HepG2 (cell line): Measurements from ENCODE around the gene NEK9. TPM values are rescaled to one million over a fixed set of nuclear protein-coding genes. Genes with fewer than 3 reads are reported as not detected.
A peak's percentile ranks its signal among the peaks of the same experiment; 100 is the strongest.

Experiments used
- AGO1 ChIP-seq: fragments of 200-400 bp; formaldehyde crosslinking; IDR thresholded peaks from 2 replicates; pipeline ENCODE4 v1.6.1; 2017; ENCODE audit warnings: mild to moderate bottlenecking, low read depth, low read length, moderate library complexity; ENCODE audit not compliant: poor library complexity, severe bottlenecking
- CBFB ChIP-seq: sonication (generic); formaldehyde crosslinking; IDR thresholded peaks from 2 replicates; pipeline ENCODE4 v1.4.0; 2020; ENCODE audit warnings: missing genetic modification reagents
- MYNN ChIP-seq: sonication (generic); formaldehyde crosslinking; IDR thresholded peaks from 2 replicates; pipeline ENCODE4 v1.4.0; 2020; ENCODE audit warnings: mild to moderate bottlenecking, low read depth, missing genetic modification reagents
- PAWR ChIP-seq: sonication (generic); formaldehyde crosslinking; IDR thresholded peaks from 2 replicates; pipeline ENCODE4 v1.4.0; 2020; ENCODE audit warnings: missing genetic modification reagents, mild to moderate bottlenecking, borderline replicate concordance
- PAXIP1 ChIP-seq: sonication (generic); formaldehyde crosslinking; conservative IDR thresholded peaks from 2 replicates; pipeline ENCODE4 v1.4.0; 2020; ENCODE audit warnings: mild to moderate bottlenecking, missing genetic modification reagents, moderate library complexity
- POLR2G ChIP-seq: fragments of 200-400 bp; formaldehyde crosslinking; IDR thresholded peaks from 2 replicates; pipeline ENCODE4 v1.6.1; 2018; ENCODE audit warnings: mild to moderate bottlenecking, low read depth, low read length, moderate library complexity
- SALL1 ChIP-seq: sonication (generic); formaldehyde crosslinking; IDR thresholded peaks from 2 replicates; pipeline ENCODE4 v1.8.0; 2022; ENCODE audit warnings: mild to moderate bottlenecking, missing genetic modification reagents
- ZBTB46 ChIP-seq: sonication (generic); formaldehyde crosslinking; IDR thresholded peaks from 2 replicates; pipeline ENCODE4 v1.4.0; 2020; ENCODE audit warnings: mild to moderate bottlenecking, missing genetic modification reagents, borderline replicate concordance
- ZC3H4 ChIP-seq: sonication (generic); formaldehyde crosslinking; IDR thresholded peaks from 2 replicates; pipeline ENCODE4 v1.4.0; 2020; ENCODE audit warnings: missing genetic modification reagents, borderline replicate concordance
- ZNF207 ChIP-seq: fragments of 450-650 bp; IDR thresholded peaks from 2 replicates; pipeline ENCODE4 v1.6.1; 2016; ENCODE audit warnings: antibody characterized with exemption, borderline replicate concordance
- ZNF24 ChIP-seq: fragments of 450-650 bp; IDR thresholded peaks from 2 replicates; pipeline ENCODE4 v1.6.1; 2017; ENCODE audit warnings: antibody characterized with exemption, mild to moderate bottlenecking
- ZNF563 ChIP-seq: sonication (generic); formaldehyde crosslinking; IDR thresholded peaks from 2 replicates; pipeline ENCODE4 v1.8.0; 2022; ENCODE audit warnings: mild to moderate bottlenecking, moderate library complexity, missing genetic modification reagents
- ZNF704 ChIP-seq: sonication (generic); formaldehyde crosslinking; IDR thresholded peaks from 2 replicates; pipeline ENCODE4 v1.8.1; 2023; ENCODE audit warnings: mild to moderate bottlenecking, inconsistent platforms, moderate library complexity, missing genetic modification reagents, borderline replicate concordance
- ZNF883 ChIP-seq: sonication (generic); formaldehyde crosslinking; IDR thresholded peaks from 2 replicates; pipeline ENCODE4 v1.5.1; 2020; ENCODE audit warnings: mild to moderate bottlenecking, missing genetic modification reagents; ENCODE audit errors: not compliant biosample characterization
- polyA plus RNA-seq, 8 experiments: library from polyadenylated mRNA; depleted of rRNA in 3 of 8; stranded (reverse) in 7 of 8; unstranded in 1 of 8; fragments of >200 nt; fragmentation: Illumina TruSeq in 4 of 8; extraction: Trizol in 4 of 8; gene quantifications; 2 replicates each; pipeline versions ENCODE4 v1.2.1 to v1.2.3, GENCODE V29; 2011 to 2016; ENCODE audit warnings: low read depth in 4 of 8, missing spikeins in 1 of 8, mixed read lengths in 1 of 8; ENCODE audit not compliant: insufficient read depth in 1 of 8
- total RNA-seq, 5 experiments: library from RNA; depleted of rRNA; stranded (reverse); fragments of >200 nt; fragmentation: Illumina TruSeq; extraction: Trizol; gene quantifications; 2 replicates each; pipeline ENCODE4 v1.2.3, GENCODE V29; 2016; ENCODE audit warnings: low read depth in 1 of 5
- TF ChIP-seq, protein P1 (sequence below): sonication (generic); formaldehyde crosslinking; IDR thresholded peaks from 2 replicates; pipeline ENCODE4 v1.4.0; 2020; ENCODE audit warnings: missing genetic modification reagents, borderline replicate concordance
- TF ChIP-seq, protein P2 (sequence below): sonication (generic); formaldehyde crosslinking; IDR thresholded peaks from 2 replicates; pipeline ENCODE4 v1.5.0; 2020; ENCODE audit warnings: mild to moderate bottlenecking, missing genetic modification reagents, borderline replicate concordance

The NEK9 gene
- total and polyA plus RNA-seq, 2 of the 13 experiments (the other 11 are each of a cell fraction or from before 2014, with no cell fraction given): 16.5 to 27.3 TPM

DNA sequence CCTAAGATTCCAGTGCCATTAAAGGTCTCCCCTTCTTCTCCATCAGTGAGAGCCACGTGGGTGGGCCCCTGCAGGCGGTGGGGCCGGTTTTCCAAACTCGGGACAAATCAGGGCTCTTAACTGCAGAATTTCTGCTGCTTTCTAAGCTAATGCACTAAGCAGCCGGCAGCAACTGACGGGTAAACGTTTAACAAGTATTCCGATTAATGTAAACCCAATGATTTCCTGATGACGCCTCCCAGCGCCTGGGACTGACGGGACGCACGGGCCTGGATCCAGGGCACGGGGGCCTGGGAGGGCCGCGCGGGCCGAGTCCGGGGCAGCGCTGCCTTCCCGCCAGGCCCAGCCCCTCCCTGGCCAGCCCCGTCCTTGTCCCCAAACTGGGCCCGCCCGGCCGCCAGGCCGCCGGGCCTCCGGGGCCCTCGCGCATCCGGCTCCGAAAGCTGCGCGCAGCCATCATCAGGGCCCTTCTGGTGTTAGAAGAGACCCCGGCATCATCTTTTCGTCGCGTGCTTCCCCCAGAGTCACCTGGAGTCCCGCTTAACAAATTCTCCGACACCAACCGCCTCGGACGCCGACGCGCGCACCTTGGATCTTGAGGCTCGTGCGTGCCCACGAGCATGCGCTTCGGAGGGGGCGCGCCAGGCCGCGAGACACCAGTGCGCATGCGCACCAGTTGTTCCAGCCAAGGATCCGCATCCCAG lies 75.8 kb downstream of the NEK9 start, which contains the start of gene MLH3 (continued):
- TF ChIP-seq AGO1: peak; percentile 63
- no peak for TF ChIP-seq ZC3H4 (CRISPR knock-in tag)
- TF ChIP-seq SALL1 (CRISPR knock-in tag): peak; percentile 89
- TF ChIP-seq ZNF883 (CRISPR knock-in tag): no peak
- TF ChIP-seq MYNN (CRISPR knock-in tag): no peak
- TF ChIP-seq PAXIP1 (CRISPR knock-in tag): 0 out of 2 replicates have a peak, but pooled peaks have one; percentile 18
- TF ChIP-seq PAWR: no peak
- no peak for TF ChIP-seq CBFB
- TF ChIP-seq POLR2G: peak; percentile 87
- no peak for TF ChIP-seq ZBTB46 (CRISPR knock-in tag)
- peak; percentile 73 for TF ChIP-seq ZNF563 (CRISPR knock-in tag)
- no peak for TF ChIP-seq ZNF207
- TF ChIP-seq, protein P1, sequence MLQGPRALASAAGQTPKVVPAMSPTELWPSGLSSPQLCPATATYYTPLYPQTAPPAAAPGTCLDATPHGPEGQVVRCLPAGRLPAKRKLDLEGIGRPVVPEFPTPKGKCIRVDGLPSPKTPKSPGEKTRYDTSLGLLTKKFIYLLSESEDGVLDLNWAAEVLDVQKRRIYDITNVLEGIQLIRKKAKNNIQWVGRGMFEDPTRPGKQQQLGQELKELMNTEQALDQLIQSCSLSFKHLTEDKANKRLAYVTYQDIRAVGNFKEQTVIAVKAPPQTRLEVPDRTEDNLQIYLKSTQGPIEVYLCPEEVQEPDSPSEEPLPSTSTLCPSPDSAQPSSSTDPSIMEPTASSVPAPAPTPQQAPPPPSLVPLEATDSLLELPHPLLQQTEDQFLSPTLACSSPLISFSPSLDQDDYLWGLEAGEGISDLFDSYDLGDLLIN (CRISPR knock-in tag): peak; percentile 58; the same call in 1 of the 2 replicates
- TF ChIP-seq ZNF24: no peak
- TF ChIP-seq, protein P2, sequence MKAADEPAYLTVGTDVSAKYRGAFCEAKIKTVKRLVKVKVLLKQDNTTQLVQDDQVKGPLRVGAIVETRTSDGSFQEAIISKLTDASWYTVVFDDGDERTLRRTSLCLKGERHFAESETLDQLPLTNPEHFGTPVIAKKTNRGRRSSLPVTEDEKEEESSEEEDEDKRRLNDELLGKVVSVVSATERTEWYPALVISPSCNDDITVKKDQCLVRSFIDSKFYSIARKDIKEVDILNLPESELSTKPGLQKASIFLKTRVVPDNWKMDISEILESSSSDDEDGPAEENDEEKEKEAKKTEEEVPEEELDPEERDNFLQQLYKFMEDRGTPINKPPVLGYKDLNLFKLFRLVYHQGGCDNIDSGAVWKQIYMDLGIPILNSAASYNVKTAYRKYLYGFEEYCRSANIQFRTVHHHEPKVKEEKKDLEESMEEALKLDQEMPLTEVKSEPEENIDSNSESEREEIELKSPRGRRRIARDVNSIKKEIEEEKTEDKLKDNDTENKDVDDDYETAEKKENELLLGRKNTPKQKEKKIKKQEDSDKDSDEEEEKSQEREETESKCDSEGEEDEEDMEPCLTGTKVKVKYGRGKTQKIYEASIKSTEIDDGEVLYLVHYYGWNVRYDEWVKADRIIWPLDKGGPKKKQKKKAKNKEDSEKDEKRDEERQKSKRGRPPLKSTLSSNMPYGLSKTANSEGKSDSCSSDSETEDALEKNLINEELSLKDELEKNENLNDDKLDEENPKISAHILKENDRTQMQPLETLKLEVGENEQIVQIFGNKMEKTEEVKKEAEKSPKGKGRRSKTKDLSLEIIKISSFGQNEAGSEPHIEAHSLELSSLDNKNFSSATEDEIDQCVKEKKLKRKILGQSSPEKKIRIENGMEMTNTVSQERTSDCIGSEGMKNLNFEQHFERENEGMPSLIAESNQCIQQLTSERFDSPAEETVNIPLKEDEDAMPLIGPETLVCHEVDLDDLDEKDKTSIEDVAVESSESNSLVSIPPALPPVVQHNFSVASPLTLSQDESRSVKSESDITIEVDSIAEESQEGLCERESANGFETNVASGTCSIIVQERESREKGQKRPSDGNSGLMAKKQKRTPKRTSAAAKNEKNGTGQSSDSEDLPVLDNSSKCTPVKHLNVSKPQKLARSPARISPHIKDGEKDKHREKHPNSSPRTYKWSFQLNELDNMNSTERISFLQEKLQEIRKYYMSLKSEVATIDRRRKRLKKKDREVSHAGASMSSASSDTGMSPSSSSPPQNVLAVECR (CRISPR knock-in tag): peak; percentile 65; the same call in 1 of the 2 replicates
- no peak for TF ChIP-seq ZNF704 (CRISPR knock-in tag)
